PC-9 (cell line): ENCODE measurements around the gene CLMN. TPM values are rescaled to one million over a fixed set of nuclear protein-coding genes. Genes with fewer than 3 reads are reported as not detected.

ENCODE experiments used
- BruUV-seq: library from RNA; stranded (reverse); fragments of 400-500 nt; replicated peaks from 2 replicates; lab custom pipeline; 2021; lab: Mats Ljungman, UMichigan
- CTCF ChIA-PET: fragments of 300-600 bp; sonication (Branson Sonifier 250); formaldehyde crosslinking; loops from one replicate; lab custom pipeline; 2022; ENCODE audit warnings: antibody characterized with exemption; lab: Charles Lee
- POLR2A ChIA-PET: fragments of 300-600 bp; sonication (Branson Sonifier 250); formaldehyde crosslinking; loops from one replicate; lab custom pipeline; 2022; ENCODE audit warnings: antibody characterized with exemption; ENCODE audit not compliant: unreplicated experiment; lab: Charles Lee
- DNase-seq, 2 experiments: peaks; one replicate each; pipeline versions ENCODE4 v3.0.0 to v3.0.0-alpha.2; 2015 to 2022; ENCODE audit warnings: mixed read lengths in 1 of 2
- H2AFZ ChIP-seq: fragments of 200-600 bp; sonication (generic); 2 replicates; pipeline ENCODE4 v1.8.1; 2017; ENCODE audit warnings: antibody characterized with exemption
- H3F3A ChIP-seq: fragments of 200-600 bp; sonication (generic); 2 replicates; pipeline ENCODE4 v1.8.1; 2017; ENCODE audit warnings: antibody characterized with exemption, mild to moderate bottlenecking, low read depth; ENCODE audit not compliant: insufficient read depth
- H3K27ac ChIP-seq: fragments of 200-600 bp; sonication (generic); 2 replicates; pipeline ENCODE4 v1.6.1; 2016; ENCODE audit warnings: mixed run types
- H3K27me3 ChIP-seq: fragments of 200-600 bp; sonication (generic); 2 replicates; pipeline ENCODE4 v1.6.1; 2016; ENCODE audit warnings: low read depth, mixed run types; ENCODE audit not compliant: insufficient read depth
- H3K36me3 ChIP-seq: fragments of 200-600 bp; sonication (generic); 2 replicates; pipeline ENCODE4 v1.6.1; 2016; ENCODE audit warnings: low read depth, mixed run types
- H3K4me1 ChIP-seq: fragments of 200-600 bp; sonication (generic); replicated peaks from 2 replicates; pipeline ENCODE4 v1.6.1; 2016; ENCODE audit warnings: mixed run types; ENCODE audit not compliant: insufficient read depth
- H3K4me2 ChIP-seq: fragments of 200-600 bp; sonication (generic); 2 replicates; pipeline ENCODE4 v1.6.1; 2017; ENCODE audit warnings: mixed run types
- H3K4me3 ChIP-seq: fragments of 200-600 bp; sonication (generic); 2 replicates; pipeline ENCODE4 v1.6.1; 2016; ENCODE audit warnings: mixed run types
- H3K79me2 ChIP-seq: fragments of 200-600 bp; sonication (generic); 2 replicates; pipeline ENCODE4 v1.6.1; 2017; ENCODE audit warnings: low read depth, mixed run types
- H3K9me2 ChIP-seq: fragments of 200-600 bp; sonication (generic); 2 replicates; pipeline ENCODE4 v1.8.1; 2017; ENCODE audit warnings: mild to moderate bottlenecking; ENCODE audit not compliant: insufficient read depth
- H3K9me3 ChIP-seq: fragments of 200-600 bp; sonication (generic); 2 replicates; pipeline ENCODE4 v1.8.1; 2016; ENCODE audit warnings: low read depth; ENCODE audit not compliant: insufficient read depth
- H4K20me1 ChIP-seq: fragments of 200-600 bp; sonication (generic); 2 replicates; pipeline ENCODE4 v1.8.1; 2017; ENCODE audit not compliant: insufficient read depth
- EZH2 ChIP-seq: fragments of 200-600 bp; sonication (generic); IDR thresholded peaks from 2 replicates; pipeline ENCODE4 v1.8.0; 2017; ENCODE audit warnings: antibody characterized with exemption, low read depth
- intact Hi-C: fragments of 100-400 bp; cut with micrococcal nuclease; formaldehyde crosslinking; loops from one replicate; pipeline ENCODE4 v1.10.0; 2022; ENCODE audit not compliant: unreplicated experiment
- total RNA-seq: library from RNA; stranded (reverse); gene quantifications from 2 replicates; pipeline ENCODE4 v1.2.3, GENCODE V29; 2021
- TF ChIP-seq, protein P1 (sequence below): fragments of 200-600 bp; sonication (generic); conservative IDR thresholded peaks from 2 replicates; pipeline ENCODE4 v1.6.1; 2017; ENCODE audit warnings: mixed run types, antibody characterized with exemption, mild to moderate bottlenecking, moderate library complexity

The CLMN gene
- total RNA-seq, 1 experiment from 2014 or later: 15.8 TPM

DNA sequence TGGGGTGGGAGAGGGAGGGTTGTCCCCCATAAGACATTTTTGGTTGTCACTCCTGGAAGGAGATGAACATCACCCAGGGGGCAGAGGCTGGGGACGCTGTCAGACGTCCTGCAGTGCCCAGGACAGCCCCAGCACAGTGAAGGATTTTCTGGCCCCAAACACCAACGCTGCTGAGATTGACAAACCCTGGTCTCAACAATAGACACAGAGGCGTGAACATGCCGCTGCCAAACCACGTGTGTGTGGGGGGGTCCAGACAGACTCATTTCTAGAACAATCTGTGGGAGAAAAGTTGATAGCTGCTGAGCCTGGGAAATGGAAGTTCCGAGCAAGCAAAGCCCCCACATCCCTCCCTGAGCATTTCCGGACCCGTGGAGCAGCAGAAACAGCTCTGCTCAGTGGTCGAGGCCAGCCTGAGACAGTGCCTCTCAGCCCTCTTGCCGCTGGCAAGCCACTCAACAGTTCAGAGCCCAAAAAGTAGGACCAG, 43.8 kb upstream of the CLMN start:
- H3K36me3 ChIP-seq: no peaks in the 10 kb centered on the region
- no peak overlapping the region for H2AFZ ChIP-seq
- H3K4me3 ChIP-seq: no peak overlapping the region
- no peaks in the 10 kb centered on the region for H3K9me3 ChIP-seq
- DNase-seq: no peak
- TF ChIP-seq EZH2: no peak
- TF ChIP-seq, protein P1, sequence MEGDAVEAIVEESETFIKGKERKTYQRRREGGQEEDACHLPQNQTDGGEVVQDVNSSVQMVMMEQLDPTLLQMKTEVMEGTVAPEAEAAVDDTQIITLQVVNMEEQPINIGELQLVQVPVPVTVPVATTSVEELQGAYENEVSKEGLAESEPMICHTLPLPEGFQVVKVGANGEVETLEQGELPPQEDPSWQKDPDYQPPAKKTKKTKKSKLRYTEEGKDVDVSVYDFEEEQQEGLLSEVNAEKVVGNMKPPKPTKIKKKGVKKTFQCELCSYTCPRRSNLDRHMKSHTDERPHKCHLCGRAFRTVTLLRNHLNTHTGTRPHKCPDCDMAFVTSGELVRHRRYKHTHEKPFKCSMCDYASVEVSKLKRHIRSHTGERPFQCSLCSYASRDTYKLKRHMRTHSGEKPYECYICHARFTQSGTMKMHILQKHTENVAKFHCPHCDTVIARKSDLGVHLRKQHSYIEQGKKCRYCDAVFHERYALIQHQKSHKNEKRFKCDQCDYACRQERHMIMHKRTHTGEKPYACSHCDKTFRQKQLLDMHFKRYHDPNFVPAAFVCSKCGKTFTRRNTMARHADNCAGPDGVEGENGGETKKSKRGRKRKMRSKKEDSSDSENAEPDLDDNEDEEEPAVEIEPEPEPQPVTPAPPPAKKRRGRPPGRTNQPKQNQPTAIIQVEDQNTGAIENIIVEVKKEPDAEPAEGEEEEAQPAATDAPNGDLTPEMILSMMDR: no peak
- H3F3A ChIP-seq: no peaks in the 10 kb centered on the region
- no peaks in the 10 kb centered on the region for H3K9me2 ChIP-seq
- no peak overlapping the region for H3K4me2 ChIP-seq
- H3K79me2 ChIP-seq: no peaks in the 10 kb centered on the region
- H3K27me3 ChIP-seq: no peaks in the 10 kb centered on the region
- ChIA-PET POLR2A (no interaction called here), CTCF (no interaction called here)
- no peaks in the 10 kb centered on the region for H4K20me1 ChIP-seq
- no peak overlapping the region for H3K27ac ChIP-seq
- H3K4me1 ChIP-seq: no peaks in the 10 kb centered on the region
- intact Hi-C loops: no loop called here
- no TSS peak for BruUV-seq

DNA sequence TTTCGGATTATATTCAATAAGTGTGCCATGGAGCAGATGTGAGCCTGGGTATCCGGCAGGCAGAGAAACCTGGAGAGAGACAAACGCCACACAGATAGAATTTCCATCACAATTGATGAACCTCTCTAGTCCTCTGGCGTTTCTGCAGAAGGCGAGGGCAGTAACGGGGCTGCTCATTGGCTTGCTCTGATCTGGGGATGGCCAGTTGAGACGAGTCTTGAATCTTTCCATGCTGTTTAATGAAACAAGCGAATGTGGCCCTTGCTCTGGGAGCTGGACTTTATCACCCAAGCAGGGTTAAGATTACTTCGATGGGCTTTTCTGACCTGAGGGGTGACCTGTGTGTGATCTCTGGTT, 42.4 kb upstream of the CLMN start:
- ChIA-PET CTCF (no interaction called here), POLR2A (no interaction called here)
- Histone ChIP-seq H3K4me1 (no peaks in the 10 kb centered on the region), H3K4me2 (no peak overlapping the region), H3F3A (no peaks in the 10 kb centered on the region), H2AFZ (no peak overlapping the region), H3K27ac (no peak overlapping the region), H3K36me3 (no peaks in the 10 kb centered on the region), H3K4me3 (no peak overlapping the region), H3K9me2 (no peaks in the 10 kb centered on the region), H3K79me2 (no peaks in the 10 kb centered on the region), H4K20me1 (no peaks in the 10 kb centered on the region), H3K9me3 (no peaks in the 10 kb centered on the region), H3K27me3 (no peaks in the 10 kb centered on the region)
- no peak for TF ChIP-seq EZH2
- TF ChIP-seq, protein P1: no peak
- no peak for DNase-seq
- intact Hi-C loops: no loop called here
- no TSS peak for BruUV-seq

DNA sequence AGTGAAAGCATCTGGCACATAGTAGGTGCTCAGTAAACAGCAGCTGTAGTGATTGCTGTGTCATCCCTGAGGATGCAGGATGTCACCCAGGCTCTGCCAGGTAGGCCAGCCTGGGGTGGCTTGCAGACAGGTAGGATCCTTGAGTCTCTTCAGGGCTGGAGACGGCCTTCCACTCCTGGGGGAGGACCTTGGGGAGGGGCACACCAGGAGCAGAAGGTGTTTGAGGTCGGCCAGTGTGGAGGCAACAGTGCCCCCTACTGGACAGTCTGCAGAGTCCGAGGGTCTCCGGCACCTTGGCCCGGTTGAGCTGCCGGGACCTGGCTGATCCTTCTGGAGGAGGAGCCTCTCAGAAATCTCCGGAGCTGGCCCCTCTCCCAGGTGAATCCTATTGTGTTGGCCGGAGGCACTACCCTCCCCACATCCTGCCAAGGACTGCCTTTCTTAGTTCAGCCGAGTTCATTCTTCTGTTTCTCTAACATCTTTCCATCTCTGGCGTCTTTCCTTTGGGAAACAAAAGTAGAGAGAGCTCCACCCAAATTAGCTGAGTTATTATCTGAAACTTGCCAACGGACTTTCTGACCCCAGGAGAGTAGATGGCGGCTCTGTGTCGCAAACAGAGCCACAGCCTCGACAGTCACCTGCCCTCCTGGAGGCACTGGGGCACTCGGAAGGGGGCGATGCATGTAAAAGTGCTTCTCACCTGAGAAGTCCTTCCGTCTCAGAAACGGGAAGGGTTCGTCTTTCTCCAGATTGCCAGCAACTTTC, 41.8 kb upstream of the CLMN start:
- Histone ChIP-seq H4K20me1 (no peaks in the 10 kb centered on the region), H3K9me3 (no peaks in the 10 kb centered on the region), H3K4me1 (no peaks in the 10 kb centered on the region), H3K27ac (no peak overlapping the region), H3K27me3 (no peaks in the 10 kb centered on the region), H3F3A (no peaks in the 10 kb centered on the region), H3K4me3 (no peak overlapping the region), H3K4me2 (no peak overlapping the region), H3K79me2 (no peaks in the 10 kb centered on the region), H2AFZ (no peak overlapping the region), H3K36me3 (no peaks in the 10 kb centered on the region), H3K9me2 (no peaks in the 10 kb centered on the region)
- POLR2A ChIA-PET: no interaction called here
- DNase-seq: peak in 1 of 2 experiments; percentile 2
- TF ChIP-seq, protein P1: peak; percentile 57
- no peak for TF ChIP-seq EZH2
- BruUV-seq: no TSS peak
- intact Hi-C loops: no loop called here
- CTCF ChIA-PET: no interaction called here
